ENCODE data around the gene PTPRT.
"Not testable (repeated sequence)": the region's sequence is repeated elsewhere in the genome, so short reads cannot be mapped to it uniquely, and the experiment has no call there.

PTPRT gene

GRCh38 chr20:42281801-42282200, 907.9 kb downstream of the PTPRT start:
- DNase-seq (ENCODE audit: low spot score): no peak

- no peak for DNase-seq (ENCODE audit: low spot score)
These were observed 912.7 kb downstream of the PTPRT start for GRCh38 chr20:42276718-42277602.

- no peak for DNase-seq (ENCODE audit: low spot score)
These were observed 914.7 kb downstream of the PTPRT start for GRCh38 chr20:42274986-42275385.

- no peak for DNase-seq (ENCODE audit: low spot score)
These were observed 917.2 kb downstream of the PTPRT start for GRCh38 chr20:42272516-42272915.

- no peak for DNase-seq (ENCODE audit: low spot score)
These were observed 919.2 kb downstream of the PTPRT start for GRCh38 chr20:42270539-42270938.

- DNase-seq (ENCODE audit: low spot score): no peak
These were observed 921.8 kb downstream of the PTPRT start for GRCh38 chr20:42267793-42268384.

GRCh38 chr20:42261766-42262270, 927.9 kb downstream of the PTPRT start:
- DNase-seq (ENCODE audit: low spot score): no peak

- DNase-seq (ENCODE audit: low spot score): no peak
These were observed 929.5 kb downstream of the PTPRT start for GRCh38 chr20:42260184-42260583.

- DNase-seq (ENCODE audit: low spot score): no peak
These were observed 930.3 kb downstream of the PTPRT start for GRCh38 chr20:42259389-42259788.

- no peak for DNase-seq (ENCODE audit: low spot score)
These were observed 931.0 kb downstream of the PTPRT start for GRCh38 chr20:42258564-42259302.

- no peak for DNase-seq (ENCODE audit: low spot score)
These were observed 933.9 kb downstream of the PTPRT start for GRCh38 chr20:42255821-42256220.

GRCh38 chr20:42254673-42255072, 935.0 kb downstream of the PTPRT start:
- no peak for DNase-seq (ENCODE audit: low spot score)

- DNase-seq (ENCODE audit: low spot score): no peak
These were observed 937.6 kb downstream of the PTPRT start for GRCh38 chr20:42252116-42252515.

GRCh38 chr20:42218621-42219374, 970.9 kb downstream of the PTPRT start:
- DNase-seq (ENCODE audit: low spot score): no peak

- no peak for DNase-seq (ENCODE audit: low spot score)
These were observed 975.6 kb downstream of the PTPRT start for GRCh38 chr20:42214074-42214473.

GRCh38 chr20:42212391-42212790, 977.3 kb downstream of the PTPRT start:
- DNase-seq (ENCODE audit: low spot score): no peak

GRCh38 chr20:42206557-42206956, 983.1 kb downstream of the PTPRT start:
- DNase-seq (ENCODE audit: low spot score): not testable (repeated sequence)

GRCh38 chr20:42204109-42204660, 985.5 kb downstream of the PTPRT start:
- no peak for DNase-seq (ENCODE audit: low spot score)

- no peak for DNase-seq (ENCODE audit: low spot score)
These were observed 992.1 kb downstream of the PTPRT start for GRCh38 chr20:42197599-42197998.

GRCh38 chr20:42193119-42193518, 996.6 kb downstream of the PTPRT start:
- DNase-seq (ENCODE audit: low spot score): no peak

GRCh38 chr20:42192321-42192720, 997.4 kb downstream of the PTPRT start:
- DNase-seq (ENCODE audit: low spot score): no peak
